Measurements from ENCODE around the gene FBXW5. TPM values are rescaled to one million over a fixed set of nuclear protein-coding genes. Genes with fewer than 3 reads are reported as not detected.

Gene FBXW5
- total and polyA plus RNA-seq, 2 experiments from 2014 or later = 27.0 to 111 TPM

DNA sequence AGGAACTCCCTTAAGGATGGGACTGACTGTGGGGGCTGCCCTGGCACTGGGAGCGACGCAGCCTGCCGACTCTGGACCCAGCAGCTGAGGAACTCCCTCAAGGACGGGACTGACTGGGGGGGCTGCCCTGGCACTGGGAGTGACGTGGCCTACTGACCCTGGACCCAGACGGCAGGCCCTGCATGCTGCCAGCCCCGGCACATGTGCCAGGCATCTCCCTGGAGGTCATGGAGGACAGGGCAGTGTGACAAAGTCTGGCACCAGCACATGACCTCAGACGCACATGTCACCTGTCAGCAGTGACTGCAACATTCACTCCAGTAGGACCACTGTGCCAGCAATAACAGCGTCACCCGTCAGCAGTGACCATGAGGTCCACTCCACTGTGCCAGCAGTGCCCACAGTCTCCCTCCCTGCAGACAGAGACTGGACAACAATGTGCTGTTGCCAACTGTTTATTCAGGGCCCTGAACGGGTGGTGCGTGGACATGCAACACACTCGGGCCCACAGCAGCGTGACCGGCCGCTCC is 4.5 kb downstream of the FBXW5 start:
- no peaks in the 10 kb centered on the region; the same call in 1 of the 2 replicates for H3K4me1 ChIP-seq (ENCODE audit: insufficient read depth)
- no peak overlapping the region for H2AFZ ChIP-seq
- Mint-ChIP-seq H3K36me3 (ENCODE audit: low read depth) (peaks cover 40% of the 10 kb centered on the region), H3K9me3 (no peaks in the 10 kb centered on the region), H3K27ac (no peak overlapping the region), H3K27me3 (ENCODE audit: insufficient read depth, low read depth, poor library complexity) (peaks cover 10% of the 10 kb centered on the region), H3K4me3 (no peak overlapping the region), H3K4me1 (peaks cover 5% of the 10 kb centered on the region)
- H4K20me1 ChIP-seq (replicated peaks; ENCODE audit: insufficient read depth) = peaks cover 12% of the 10 kb centered on the region
- DNase-seq (ENCODE audit: low spot score) (no peak), ATAC-seq (no peak)
- no peak overlapping the region for H3K4me2 ChIP-seq
- TF ChIP-seq CREB1 (CRISPR knock-in tag; IDR thresholded peaks at IDR 0.05; ENCODE audit: low read depth) (no peak), EZH2 (IDR thresholded peaks at IDR 0.05; ENCODE audit: low read depth, unreplicated experiment) (no peak), ZNF114 (CRISPR knock-in tag; IDR thresholded peaks at IDR 0.05) (no peak), ZNF331 (CRISPR knock-in tag; IDR thresholded peaks at IDR 0.05; ENCODE audit: low read depth) (no peak), NANOG (IDR thresholded peaks at IDR 0.05; ENCODE audit: borderline replicate concordance) (no peak)
- TF ChIP-seq, protein P1, sequence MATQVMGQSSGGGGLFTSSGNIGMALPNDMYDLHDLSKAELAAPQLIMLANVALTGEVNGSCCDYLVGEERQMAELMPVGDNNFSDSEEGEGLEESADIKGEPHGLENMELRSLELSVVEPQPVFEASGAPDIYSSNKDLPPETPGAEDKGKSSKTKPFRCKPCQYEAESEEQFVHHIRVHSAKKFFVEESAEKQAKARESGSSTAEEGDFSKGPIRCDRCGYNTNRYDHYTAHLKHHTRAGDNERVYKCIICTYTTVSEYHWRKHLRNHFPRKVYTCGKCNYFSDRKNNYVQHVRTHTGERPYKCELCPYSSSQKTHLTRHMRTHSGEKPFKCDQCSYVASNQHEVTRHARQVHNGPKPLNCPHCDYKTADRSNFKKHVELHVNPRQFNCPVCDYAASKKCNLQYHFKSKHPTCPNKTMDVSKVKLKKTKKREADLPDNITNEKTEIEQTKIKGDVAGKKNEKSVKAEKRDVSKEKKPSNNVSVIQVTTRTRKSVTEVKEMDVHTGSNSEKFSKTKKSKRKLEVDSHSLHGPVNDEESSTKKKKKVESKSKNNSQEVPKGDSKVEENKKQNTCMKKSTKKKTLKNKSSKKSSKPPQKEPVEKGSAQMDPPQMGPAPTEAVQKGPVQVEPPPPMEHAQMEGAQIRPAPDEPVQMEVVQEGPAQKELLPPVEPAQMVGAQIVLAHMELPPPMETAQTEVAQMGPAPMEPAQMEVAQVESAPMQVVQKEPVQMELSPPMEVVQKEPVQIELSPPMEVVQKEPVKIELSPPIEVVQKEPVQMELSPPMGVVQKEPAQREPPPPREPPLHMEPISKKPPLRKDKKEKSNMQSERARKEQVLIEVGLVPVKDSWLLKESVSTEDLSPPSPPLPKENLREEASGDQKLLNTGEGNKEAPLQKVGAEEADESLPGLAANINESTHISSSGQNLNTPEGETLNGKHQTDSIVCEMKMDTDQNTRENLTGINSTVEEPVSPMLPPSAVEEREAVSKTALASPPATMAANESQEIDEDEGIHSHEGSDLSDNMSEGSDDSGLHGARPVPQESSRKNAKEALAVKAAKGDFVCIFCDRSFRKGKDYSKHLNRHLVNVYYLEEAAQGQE (IDR thresholded peaks at IDR 0.05; ENCODE audit: unreplicated experiment) = no peak
- TF ChIP-seq, protein P2, sequence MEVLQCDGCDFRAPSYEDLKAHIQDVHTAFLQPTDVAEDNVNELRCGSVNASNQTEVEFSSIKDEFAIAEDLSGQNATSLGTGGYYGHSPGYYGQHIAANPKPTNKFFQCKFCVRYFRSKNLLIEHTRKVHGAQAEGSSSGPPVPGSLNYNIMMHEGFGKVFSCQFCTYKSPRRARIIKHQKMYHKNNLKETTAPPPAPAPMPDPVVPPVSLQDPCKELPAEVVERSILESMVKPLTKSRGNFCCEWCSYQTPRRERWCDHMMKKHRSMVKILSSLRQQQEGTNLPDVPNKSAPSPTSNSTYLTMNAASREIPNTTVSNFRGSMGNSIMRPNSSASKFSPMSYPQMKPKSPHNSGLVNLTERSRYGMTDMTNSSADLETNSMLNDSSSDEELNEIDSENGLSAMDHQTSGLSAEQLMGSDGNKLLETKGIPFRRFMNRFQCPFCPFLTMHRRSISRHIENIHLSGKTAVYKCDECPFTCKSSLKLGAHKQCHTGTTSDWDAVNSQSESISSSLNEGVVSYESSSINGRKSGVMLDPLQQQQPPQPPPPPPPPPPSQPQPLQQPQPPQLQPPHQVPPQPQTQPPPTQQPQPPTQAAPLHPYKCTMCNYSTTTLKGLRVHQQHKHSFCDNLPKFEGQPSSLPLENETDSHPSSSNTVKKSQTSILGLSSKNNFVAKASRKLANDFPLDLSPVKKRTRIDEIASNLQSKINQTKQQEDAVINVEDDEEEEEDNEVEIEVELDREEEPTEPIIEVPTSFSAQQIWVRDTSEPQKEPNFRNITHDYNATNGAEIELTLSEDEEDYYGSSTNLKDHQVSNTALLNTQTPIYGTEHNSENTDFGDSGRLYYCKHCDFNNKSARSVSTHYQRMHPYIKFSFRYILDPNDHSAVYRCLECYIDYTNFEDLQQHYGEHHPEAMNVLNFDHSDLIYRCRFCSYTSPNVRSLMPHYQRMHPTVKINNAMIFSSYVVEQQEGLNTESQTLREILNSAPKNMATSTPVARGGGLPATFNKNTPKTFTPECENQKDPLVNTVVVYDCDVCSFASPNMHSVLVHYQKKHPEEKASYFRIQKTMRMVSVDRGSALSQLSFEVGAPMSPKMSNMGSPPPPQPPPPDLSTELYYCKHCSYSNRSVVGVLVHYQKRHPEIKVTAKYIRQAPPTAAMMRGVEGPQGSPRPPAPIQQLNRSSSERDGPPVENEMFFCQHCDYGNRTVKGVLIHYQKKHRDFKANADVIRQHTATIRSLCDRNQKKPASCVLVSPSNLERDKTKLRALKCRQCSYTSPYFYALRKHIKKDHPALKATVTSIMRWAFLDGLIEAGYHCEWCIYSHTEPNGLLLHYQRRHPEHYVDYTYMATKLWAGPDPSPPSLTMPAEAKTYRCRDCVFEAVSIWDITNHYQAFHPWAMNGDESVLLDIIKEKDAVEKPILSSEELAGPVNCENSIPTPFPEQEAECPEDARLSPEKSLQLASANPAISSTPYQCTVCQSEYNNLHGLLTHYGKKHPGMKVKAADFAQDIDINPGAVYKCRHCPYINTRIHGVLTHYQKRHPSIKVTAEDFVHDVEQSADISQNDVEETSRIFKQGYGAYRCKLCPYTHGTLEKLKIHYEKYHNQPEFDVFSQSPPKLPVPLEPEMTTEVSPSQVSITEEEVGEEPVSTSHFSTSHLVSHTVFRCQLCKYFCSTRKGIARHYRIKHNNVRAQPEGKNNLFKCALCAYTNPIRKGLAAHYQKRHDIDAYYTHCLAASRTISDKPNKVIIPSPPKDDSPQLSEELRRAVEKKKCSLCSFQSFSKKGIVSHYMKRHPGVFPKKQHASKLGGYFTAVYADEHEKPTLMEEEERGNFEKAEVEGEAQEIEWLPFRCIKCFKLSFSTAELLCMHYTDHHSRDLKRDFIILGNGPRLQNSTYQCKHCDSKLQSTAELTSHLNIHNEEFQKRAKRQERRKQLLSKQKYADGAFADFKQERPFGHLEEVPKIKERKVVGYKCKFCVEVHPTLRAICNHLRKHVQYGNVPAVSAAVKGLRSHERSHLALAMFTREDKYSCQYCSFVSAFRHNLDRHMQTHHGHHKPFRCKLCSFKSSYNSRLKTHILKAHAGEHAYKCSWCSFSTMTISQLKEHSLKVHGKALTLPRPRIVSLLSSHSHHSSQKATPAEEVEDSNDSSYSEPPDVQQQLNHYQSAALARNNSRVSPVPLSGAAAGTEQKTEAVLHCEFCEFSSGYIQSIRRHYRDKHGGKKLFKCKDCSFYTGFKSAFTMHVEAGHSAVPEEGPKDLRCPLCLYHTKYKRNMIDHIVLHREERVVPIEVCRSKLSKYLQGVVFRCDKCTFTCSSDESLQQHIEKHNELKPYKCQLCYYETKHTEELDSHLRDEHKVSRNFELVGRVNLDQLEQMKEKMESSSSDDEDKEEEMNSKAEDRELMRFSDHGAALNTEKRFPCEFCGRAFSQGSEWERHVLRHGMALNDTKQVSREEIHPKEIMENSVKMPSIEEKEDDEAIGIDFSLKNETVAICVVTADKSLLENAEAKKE (CRISPR knock-in tag; IDR thresholded peaks at IDR 0.05) = no peak
- 0 out of 2 replicates have a peak, but pooled peaks cover 5% of the 10 kb centered on the region for H3K79me2 ChIP-seq (replicated peaks; ENCODE audit: insufficient read depth)
- H3K36me3 ChIP-seq (ENCODE audit: insufficient read depth) = no peaks in the 10 kb centered on the region
- H3K9me2 ChIP-seq (ENCODE audit: insufficient read depth) = no peaks in the 10 kb centered on the region
- no peak overlapping the region for H3K4me3 ChIP-seq
- H3F3A ChIP-seq (replicated peaks; ENCODE audit: low read depth) = 0 out of 2 replicates have a peak, but pooled peaks cover 3% of the 10 kb centered on the region
- H3K27me3 ChIP-seq (ENCODE audit: insufficient read depth) = no peaks in the 10 kb centered on the region
- no peak overlapping the region for H3K27ac ChIP-seq (ENCODE audit: low read depth)
